SKM-1 treated with dmso at 0.1 percent for 144 hours (cell line): Measurements from ENCODE around the gene METRNL.

Experiments
- DNase-seq: peaks from one replicate; lab custom pipeline; 2025; ENCODE audit not compliant: unreplicated experiment; lab: John Stamatoyannopoulos, UW

Gene METRNL

GRCh38 chr17:83103943-83104311 lies 24.5 kb downstream of the METRNL start:
- DNase-seq, result no peak

GRCh38 chr17:83104577-83105505 lies 25.4 kb downstream of the METRNL start:
- DNase-seq, result no peak

DNA sequence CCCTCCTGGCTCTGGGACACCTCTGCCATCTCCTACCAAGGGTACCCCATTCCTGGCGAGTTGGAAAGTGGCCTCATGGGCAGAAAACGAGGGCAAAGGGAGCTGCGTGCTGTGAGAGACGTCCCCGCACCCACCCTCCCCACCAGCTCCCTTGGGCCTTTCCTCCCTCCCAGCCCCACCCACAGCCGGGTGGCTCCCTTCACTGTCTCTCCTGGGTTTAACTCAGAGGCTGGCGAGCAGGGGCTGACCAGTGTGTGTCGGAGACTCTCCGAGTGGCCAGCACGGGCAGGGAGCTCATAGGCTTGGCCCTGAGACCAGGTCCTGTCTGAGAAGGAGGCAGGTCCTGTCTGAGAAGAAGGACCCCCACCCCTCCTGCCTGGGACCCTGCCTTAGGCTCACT lies 26.1 kb downstream of the METRNL start:
- no peak for DNase-seq

DNA sequence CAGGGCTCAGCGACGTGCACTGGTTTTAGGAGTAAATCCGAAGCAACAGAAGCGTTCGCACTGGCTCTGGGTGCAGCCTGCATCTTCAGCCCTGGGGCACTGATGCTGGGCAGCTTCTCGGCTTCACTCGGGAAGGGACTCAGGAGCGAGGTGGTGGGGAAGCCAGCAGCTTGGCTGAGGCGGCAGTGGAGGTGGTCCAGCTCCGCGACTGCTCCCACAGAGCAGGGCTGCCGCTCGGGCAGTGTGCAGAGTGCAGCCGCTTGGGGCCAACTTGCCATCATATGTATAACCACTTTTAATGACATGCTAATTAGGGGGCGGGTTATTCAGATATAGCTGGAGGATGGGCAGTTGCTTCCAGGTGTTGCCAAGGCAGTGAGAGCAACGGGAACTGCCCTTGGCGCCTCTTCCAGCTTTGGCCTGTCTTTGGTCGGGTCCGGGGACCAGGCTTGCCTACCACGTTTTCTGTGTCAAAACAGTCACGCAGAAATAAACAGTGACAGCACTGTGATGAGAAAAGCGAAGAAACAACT lies 26.7 kb downstream of the METRNL start:
- no peak for DNase-seq

GRCh38 chr17:83106913-83107655 lies 27.7 kb downstream of the METRNL start:
- no peak for DNase-seq

GRCh38 chr17:83107656-83108048 lies 28.2 kb downstream of the METRNL start:
- no peak for DNase-seq

GRCh38 chr17:83108709-83109108 lies 29.3 kb downstream of the METRNL start:
- DNase-seq, result no peak

DNA sequence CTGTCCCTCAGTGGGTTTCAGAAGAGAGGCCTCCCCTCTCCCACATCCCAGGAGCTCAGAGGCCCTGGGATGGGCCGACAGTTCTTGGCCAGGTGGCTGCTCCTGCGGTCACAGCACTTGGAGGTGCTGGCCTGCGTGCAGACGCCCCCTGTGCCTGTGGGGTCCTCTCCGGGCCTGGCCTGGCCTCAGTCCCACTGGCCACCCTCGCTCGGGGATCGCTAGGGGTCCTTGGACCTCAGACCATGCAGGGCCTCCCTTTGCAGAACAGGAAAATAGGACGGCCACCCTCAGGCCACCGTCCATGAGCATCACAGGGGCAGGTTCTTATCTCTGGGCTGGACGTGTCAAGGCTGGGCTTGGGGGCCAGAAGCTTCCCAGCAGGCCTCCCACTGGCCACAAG lies 30.0 kb downstream of the METRNL start:
- no peak for DNase-seq

DNA sequence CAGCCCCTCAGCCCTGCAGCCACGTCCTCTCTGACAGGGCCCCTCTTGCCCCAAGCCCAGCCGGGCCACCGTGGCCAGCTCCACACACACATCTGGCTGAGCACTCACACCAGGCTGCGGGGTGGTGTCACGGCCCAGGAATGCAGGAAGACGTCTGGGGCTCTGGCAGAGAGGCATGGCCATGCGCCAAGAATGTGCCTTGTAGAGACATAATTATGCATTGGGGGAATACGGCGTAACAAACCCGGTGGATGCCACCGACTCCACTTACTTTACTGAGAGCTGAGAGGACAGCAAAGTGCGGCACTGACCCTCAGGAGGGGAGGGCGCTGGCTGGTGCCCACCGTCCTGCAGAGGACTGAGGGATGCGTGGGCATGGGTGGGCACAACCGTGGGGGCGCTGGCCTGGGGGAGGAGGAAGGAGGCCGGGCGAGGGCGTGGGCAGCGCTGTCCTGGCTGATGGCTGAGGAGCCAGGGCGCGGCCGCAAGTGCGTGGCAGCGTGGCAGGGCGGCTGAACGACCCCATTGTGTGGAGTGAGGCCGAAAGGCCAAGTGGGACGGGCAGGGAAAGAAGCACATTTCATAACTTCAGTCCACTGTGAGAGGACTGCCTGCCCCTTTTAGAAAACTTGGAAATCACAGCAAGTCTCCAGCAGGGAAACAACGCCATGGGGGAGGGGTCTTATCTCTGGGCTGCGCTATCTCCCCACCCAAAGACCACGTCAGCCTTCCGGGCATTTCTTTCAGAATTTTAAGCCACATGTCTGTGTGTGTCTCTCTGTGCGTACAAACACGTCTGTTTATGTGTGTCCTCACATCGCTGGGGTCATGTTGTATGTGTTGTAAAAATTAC lies 30.6 kb downstream of the METRNL start:
- no peak for DNase-seq

GRCh38 chr17:83110735-83111134 lies 31.3 kb downstream of the METRNL start:
- DNase-seq, result no peak

GRCh38 chr17:83111516-83112282 lies 32.3 kb downstream of the METRNL start:
- no peak for DNase-seq

DNA sequence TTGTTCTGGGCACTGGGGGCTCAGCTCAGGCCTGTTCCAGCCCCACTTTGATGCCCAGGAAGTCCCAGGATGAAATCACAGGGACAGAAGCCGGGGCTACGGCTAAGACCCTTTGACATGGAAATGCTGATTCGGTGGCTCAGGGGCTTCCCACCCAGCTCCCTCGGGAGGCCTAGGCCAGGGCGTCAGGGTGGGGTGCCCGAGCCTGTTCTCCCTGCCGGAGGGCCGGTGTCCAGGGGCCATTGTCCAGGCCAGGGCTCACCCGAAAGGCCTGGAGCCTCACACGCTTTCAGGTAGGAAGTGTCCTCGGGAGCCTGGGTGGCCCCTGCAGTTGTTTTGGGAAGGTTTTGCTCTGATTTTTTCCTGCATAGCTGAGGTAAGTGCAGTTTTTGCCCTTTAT lies 34.0 kb downstream of the METRNL start:
- DNase-seq, result no peak

GRCh38 chr17:83113792-83114191 lies 34.4 kb downstream of the METRNL start:
- DNase-seq, result no peak

- no peak for DNase-seq
Measured at GRCh38 chr17:83114706-83115105, 35.3 kb downstream of the METRNL start.

- DNase-seq, result no peak
Measured at GRCh38 chr17:83115202-83115651, 35.8 kb downstream of the METRNL start.

DNA sequence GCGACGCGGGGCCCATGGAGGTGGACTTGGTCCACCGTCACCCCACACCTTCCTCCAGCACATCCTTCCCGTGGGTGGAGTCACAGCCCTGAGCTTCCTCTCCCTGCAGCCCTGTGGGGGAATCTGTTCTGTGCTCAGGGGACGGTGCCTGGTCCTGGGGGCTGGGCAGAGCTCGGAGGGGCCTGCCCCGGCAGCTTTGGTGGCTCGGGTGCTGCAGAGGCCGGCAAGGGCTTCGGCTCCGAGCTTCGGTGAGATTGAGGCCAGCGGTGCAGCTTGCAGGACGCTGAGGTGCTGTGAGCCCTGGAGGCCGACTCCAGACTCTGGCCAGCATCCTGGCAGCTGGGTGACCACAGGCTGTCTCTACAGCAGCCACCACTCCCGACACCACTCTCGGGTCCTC lies 36.4 kb downstream of the METRNL start:
- no peak for DNase-seq

- no peak for DNase-seq
Measured at GRCh38 chr17:83116311-83116771, 36.9 kb downstream of the METRNL start.

DNA sequence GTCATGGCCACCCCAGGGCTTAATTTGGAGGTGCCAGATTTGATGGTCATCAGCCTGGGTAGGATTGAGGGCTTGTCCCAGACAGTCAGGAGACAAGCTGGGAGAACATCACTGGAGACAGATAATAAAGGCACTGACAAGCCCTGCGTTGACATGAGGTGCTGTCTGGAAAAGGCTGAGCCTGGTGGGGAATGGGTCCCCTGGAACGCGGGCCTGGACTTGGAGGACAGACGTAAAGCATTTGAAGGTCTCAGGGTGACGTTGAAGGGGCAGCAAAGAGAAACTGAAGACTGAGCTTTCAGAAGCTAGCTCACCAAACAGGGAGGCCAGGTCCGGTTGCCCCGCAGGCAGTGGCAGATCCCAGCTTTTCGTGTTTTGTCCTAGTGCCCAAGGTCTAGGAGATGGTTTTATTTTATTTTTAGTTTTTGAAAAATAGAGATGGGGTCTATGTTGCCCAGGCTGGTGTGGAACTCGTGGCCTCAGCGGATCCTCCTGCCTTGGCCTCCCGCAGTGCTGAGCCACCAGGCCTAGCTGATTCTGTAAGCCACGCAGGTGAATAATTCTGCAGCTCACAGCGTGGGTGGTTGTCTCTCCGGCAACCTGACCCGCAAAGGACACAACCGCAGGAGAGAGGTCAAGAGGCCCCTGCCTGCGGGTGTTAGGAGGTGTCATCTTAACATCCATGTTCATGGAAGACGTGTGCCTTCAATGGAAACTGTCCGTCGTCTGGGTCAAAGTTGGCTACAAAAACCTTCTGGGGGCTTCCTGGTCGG lies 37.6 kb downstream of the METRNL start:
- no peak for DNase-seq

DNA sequence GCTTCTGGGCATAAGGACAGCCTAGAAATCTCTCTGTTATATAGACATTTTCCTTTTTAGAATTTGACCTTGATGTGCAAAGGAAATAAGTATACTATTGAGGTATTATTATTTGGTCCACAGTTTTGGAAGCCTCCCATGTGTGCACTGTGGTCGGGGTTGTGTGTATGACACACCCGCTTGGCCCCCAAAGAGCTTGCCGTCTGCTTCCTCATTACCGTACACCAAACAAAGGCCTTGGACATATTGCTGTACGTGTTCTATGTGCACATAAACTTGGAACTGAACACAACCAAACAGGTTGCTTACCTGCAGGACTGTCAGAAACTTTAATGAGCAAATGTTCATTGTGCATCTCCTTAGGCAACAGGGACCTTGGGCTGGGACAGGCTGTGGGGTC lies 38.2 kb downstream of the METRNL start:
- no peak for DNase-seq
